ENCODE data around the gene CDT1. TPM values are rescaled to one million over a fixed set of nuclear protein-coding genes. Genes with fewer than 3 reads are reported as not detected.
"Not testable (repeated sequence)": the region's sequence is repeated elsewhere in the genome, so short reads cannot be mapped to it uniquely, and the experiment has no call there.

The CDT1 gene
- total and polyA plus RNA-seq, 7 experiments from 2014 or later: 0.09 to 79.2 (median 0.67) TPM; not detected in 1

GRCh38 chr16:88787579-88788314 lies 15.8 kb upstream of the CDT1 start:
- intact Hi-C loops (cut with micrococcal nuclease): loop anchor here in 1 of 2 donors (10.0 kb wide), 1 partner anchor 333 kb away; the partner anchor contains the start of gene ZFPM1
- Mint-ChIP-seq H3K27ac (peak overlapping the region in 4 of 9 donors; percentile 15 to 59 (median 43)), H3K4me1 (peaks cover 20 to 44% (median 38%) of the 10 kb centered on the region in 7 donors), H3K27me3 (no peaks in the 10 kb centered on the region), H3K36me3 (peaks cover 0 to 3% (median 0%) of the 10 kb centered on the region in 5 donors), H3K9me3 (no peaks in the 10 kb centered on the region), H3K4me3 (peak overlapping the region in 1 of 10 donors; percentile 7)
- CTCF ChIA-PET: interaction anchor here (0.6 to 2.0 kb wide), 7 partner anchors 23 to 379 kb away, joined by 3 to 10 read pairs (median 3); no protein-coding TSS in a partner anchor
- ATAC-seq (no peak), DNase-seq (no peak)
- POLR2A ChIA-PET: interaction anchor here (1.2 to 1.7 kb wide), 6 partner anchors 12 to 83 kb away, joined by 3 to 7 read pairs (median 3); partner anchors contain the start of genes GALNS and TRAPPC2L
- peaks cover 36 to 46% of the 10 kb centered on the region in 2 donors for H3K4me1 ChIP-seq (ENCODE audit: control insufficient read depth in 2 of 2, insufficient read depth in 2 of 2, low read length in 2 of 2)
- H3K27me3 ChIP-seq (ENCODE audit: control insufficient read depth in 2 of 2, insufficient read depth in 2 of 2, low read length in 2 of 2): no peaks in the 10 kb centered on the region
- no peaks in the 10 kb centered on the region for H3K9me3 ChIP-seq (ENCODE audit: control insufficient read depth in 2 of 3, low read length in 3 of 3)
- H3K36me3 ChIP-seq (ENCODE audit: control insufficient read depth in 2 of 3, insufficient read depth in 3 of 3, low read length in 3 of 3): no peaks in the 10 kb centered on the region
- H3K4me3 ChIP-seq (ENCODE audit: low read length): no peak overlapping the region
- H3K27ac ChIP-seq (ENCODE audit: low read depth, low read length): no peak overlapping the region

- H3K4me3 Mint-ChIP-seq; H3K4me3 ChIP-seq (ENCODE audit: low read length); H3K36me3 ChIP-seq (ENCODE audit: control insufficient read depth in 2 of 3, insufficient read depth in 3 of 3, low read length in 3 of 3); ATAC-seq; H3K27ac ChIP-seq (ENCODE audit: low read depth, low read length); H3K27me3 Mint-ChIP-seq; H3K9me3 ChIP-seq (ENCODE audit: control insufficient read depth in 2 of 3, low read length in 3 of 3); DNase-seq; H3K9me3 Mint-ChIP-seq; H3K27me3 ChIP-seq (ENCODE audit: control insufficient read depth in 2 of 2, insufficient read depth in 2 of 2, low read length in 2 of 2); H3K36me3 Mint-ChIP-seq: not testable (repeated sequence)
- Mint-ChIP-seq H3K4me1 (peaks cover 10 to 44% (median 37%) of the 10 kb centered on the region in 7 donors), H3K27ac (peak overlapping the region in 1 of 9 donors; percentile 2)
- peaks cover 26 to 46% of the 10 kb centered on the region in 2 donors for H3K4me1 ChIP-seq (ENCODE audit: control insufficient read depth in 2 of 2, insufficient read depth in 2 of 2, low read length in 2 of 2)
- CTCF ChIA-PET: interaction anchor here (2.0 kb wide), 1 partner anchor 69 kb away, joined by 10 read pairs; no protein-coding TSS in a partner anchor
- POLR2A ChIA-PET: interaction anchor here (0.6 kb wide), 1 partner anchor 123 kb away, joined by 3 read pairs; no protein-coding TSS in a partner anchor
- intact Hi-C loops (cut with micrococcal nuclease): loop anchor here in 1 of 2 donors (10.0 kb wide), 1 partner anchor 334 kb away; the partner anchor contains the start of gene ZFPM1
Measured at GRCh38 chr16:88788749-88789148, 14.8 kb upstream of the CDT1 start.

- no peaks in the 10 kb centered on the region for H3K27me3 Mint-ChIP-seq
- Histone ChIP-seq H3K9me3 (ENCODE audit: control insufficient read depth in 2 of 3, low read length in 3 of 3) (no peaks in the 10 kb centered on the region), H3K27ac (ENCODE audit: low read depth, low read length) (peak overlapping the region; percentile 60), H3K4me3 (ENCODE audit: low read length) (no peak overlapping the region), H3K36me3 (ENCODE audit: control insufficient read depth in 2 of 3, insufficient read depth in 3 of 3, low read length in 3 of 3) (no peaks in the 10 kb centered on the region), H3K4me1 (ENCODE audit: control insufficient read depth in 2 of 2, insufficient read depth in 2 of 2, low read length in 2 of 2) (peaks cover 28 to 49% of the 10 kb centered on the region in 2 donors), H3K27me3 (ENCODE audit: control insufficient read depth in 2 of 2, insufficient read depth in 2 of 2, low read length in 2 of 2) (no peaks in the 10 kb centered on the region)
- ChIA-PET CTCF (interaction anchor here (1.4 kb wide), 1 partner anchor 45 kb away, joined by 4 read pairs; no protein-coding TSS in a partner anchor), POLR2A (interaction anchor here (0.6 kb wide), 1 partner anchor 124 kb away, joined by 3 read pairs; no protein-coding TSS in a partner anchor)
- peak overlapping the region; percentile 36 to 92 (median 84) for H3K27ac Mint-ChIP-seq
- peaks cover 11 to 50% (median 39%) of the 10 kb centered on the region in 7 donors for H3K4me1 Mint-ChIP-seq
- no peak for ATAC-seq
- no peak for DNase-seq
- intact Hi-C loops (cut with micrococcal nuclease): loop anchor here in 1 of 2 donors (10.0 kb wide), 1 partner anchor 335 kb away; the partner anchor contains the start of gene ZFPM1
- no peaks in the 10 kb centered on the region for H3K36me3 Mint-ChIP-seq
- no peaks in the 10 kb centered on the region for H3K9me3 Mint-ChIP-seq
- H3K4me3 Mint-ChIP-seq: peak overlapping the region in 7 of 10 donors; percentile 57 to 78 (median 64)
Measured at GRCh38 chr16:88789594-88789993, 14.0 kb upstream of the CDT1 start.

GRCh38 chr16:88790312-88791211 lies 13.0 kb upstream of the CDT1 start:
- Histone ChIP-seq H3K27me3 (ENCODE audit: control insufficient read depth in 2 of 2, insufficient read depth in 2 of 2, low read length in 2 of 2) (no peaks in the 10 kb centered on the region), H3K9me3 (ENCODE audit: control insufficient read depth in 2 of 3, low read length in 3 of 3) (no peaks in the 10 kb centered on the region), H3K4me3 (ENCODE audit: low read length) (peak overlapping the region; percentile 48), H3K36me3 (ENCODE audit: control insufficient read depth in 2 of 3, insufficient read depth in 3 of 3, low read length in 3 of 3) (no peaks in the 10 kb centered on the region), H3K4me1 (ENCODE audit: control insufficient read depth in 2 of 2, insufficient read depth in 2 of 2, low read length in 2 of 2) (peaks cover 34 to 58% of the 10 kb centered on the region in 2 donors), H3K27ac (ENCODE audit: low read depth, low read length) (peak overlapping the region; percentile 60)
- Mint-ChIP-seq H3K9me3 (no peaks in the 10 kb centered on the region), H3K4me1 (peaks cover 19 to 59% (median 49%) of the 10 kb centered on the region in 7 donors), H3K36me3 (no peaks in the 10 kb centered on the region), H3K27ac (peak overlapping the region; percentile 10 to 95 (median 87)), H3K27me3 (no peaks in the 10 kb centered on the region), H3K4me3 (peak overlapping the region; percentile 48 to 80 (median 72))
- ATAC-seq (peak; percentile 78), DNase-seq (peak in 7 of 9 donors; percentile 46 to 60 (median 49))
- ChIA-PET POLR2A (interaction anchor here (0.7 to 0.8 kb wide), 3 partner anchors 46 to 111 kb away, joined by 3 to 6 read pairs (median 4); no protein-coding TSS in a partner anchor), CTCF (interaction anchor here (1.4 kb wide), 1 partner anchor 46 kb away, joined by 4 read pairs; no protein-coding TSS in a partner anchor)
- intact Hi-C loops (cut with micrococcal nuclease): loop anchor here in 1 of 2 donors (1.0 kb wide), 1 partner anchor 9 kb away; no protein-coding TSS in a partner anchor

GRCh38 chr16:88792078-88792550 lies 11.5 kb upstream of the CDT1 start:
- Histone ChIP-seq H3K36me3 (ENCODE audit: control insufficient read depth in 2 of 3, insufficient read depth in 3 of 3, low read length in 3 of 3) (no peaks in the 10 kb centered on the region), H3K4me1 (ENCODE audit: control insufficient read depth in 2 of 2, insufficient read depth in 2 of 2, low read length in 2 of 2) (peaks cover 37 to 61% of the 10 kb centered on the region in 2 donors), H3K9me3 (ENCODE audit: control insufficient read depth in 2 of 3, low read length in 3 of 3) (no peaks in the 10 kb centered on the region), H3K27me3 (ENCODE audit: control insufficient read depth in 2 of 2, insufficient read depth in 2 of 2, low read length in 2 of 2) (no peaks in the 10 kb centered on the region), H3K27ac (ENCODE audit: low read depth, low read length) (peak overlapping the region; percentile 6), H3K4me3 (ENCODE audit: low read length) (no peak overlapping the region)
- H3K4me3 Mint-ChIP-seq: peak overlapping the region in 5 of 10 donors; percentile 53 to 72 (median 62)
- ChIA-PET CTCF (interaction anchor here (1.8 kb wide), 1 partner anchor 9 kb away, joined by 5 read pairs; no protein-coding TSS in a partner anchor), POLR2A (interaction anchor here (1.4 to 3.1 kb wide), 3 partner anchors 47 to 91 kb away, joined by 4 to 14 read pairs (median 6); partner anchors contain the start of genes GALNS and TRAPPC2L)
- no peaks in the 10 kb centered on the region for H3K36me3 Mint-ChIP-seq
- intact Hi-C loops (cut with micrococcal nuclease): no loop called here
- H3K4me1 Mint-ChIP-seq: peaks cover 19 to 67% (median 54%) of the 10 kb centered on the region in 7 donors
- H3K27ac Mint-ChIP-seq: peak overlapping the region in 6 of 9 donors; percentile 14 to 87 (median 84)
- H3K27me3 Mint-ChIP-seq: no peaks in the 10 kb centered on the region
- no peaks in the 10 kb centered on the region for H3K9me3 Mint-ChIP-seq
- DNase-seq (no peak), ATAC-seq (no peak)
